OCI-LY1 (cell line): ENCODE results near the gene C2orf15.

Experiments
- EZH2 ChIP-seq: fragments of 200-600 bp; sonication (generic), shearing (Covaris generic); IDR thresholded peaks from 2 replicates; pipeline ENCODE4 v1.8.0; 2017; ENCODE audit warnings: borderline replicate concordance, mixed run types, mild to moderate bottlenecking, antibody characterized with exemption, low read length, moderate library complexity, mixed read lengths
- TF ChIP-seq, protein P1 (sequence below): fragments of 200-600 bp; sonication (generic), shearing (Covaris generic); IDR thresholded peaks from 2 replicates; pipeline ENCODE4 v1.5.1; 2017; ENCODE audit warnings: mild to moderate bottlenecking, antibody characterized with exemption, low read length, moderate library complexity, mixed read lengths

DNA sequence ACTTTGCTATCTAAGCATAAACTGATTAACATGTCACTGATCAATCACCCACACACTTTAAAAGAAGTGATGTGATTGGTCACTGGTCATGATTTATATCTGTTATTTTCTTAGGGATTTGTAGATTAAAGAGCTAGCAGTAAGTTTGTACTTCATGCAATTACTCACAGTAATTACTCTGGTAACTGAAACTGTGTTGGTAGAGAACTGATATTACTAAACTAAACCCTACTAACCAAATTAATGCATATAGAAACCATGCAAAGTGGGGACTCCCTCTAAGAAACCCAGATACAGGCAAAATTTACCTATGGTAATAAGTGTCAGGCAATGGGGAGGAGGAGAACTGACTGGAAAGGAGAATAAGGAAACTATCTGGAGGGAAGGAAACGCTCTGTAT lies 44.8 kb upstream of the C2orf15 start:
- TF ChIP-seq, protein P1, sequence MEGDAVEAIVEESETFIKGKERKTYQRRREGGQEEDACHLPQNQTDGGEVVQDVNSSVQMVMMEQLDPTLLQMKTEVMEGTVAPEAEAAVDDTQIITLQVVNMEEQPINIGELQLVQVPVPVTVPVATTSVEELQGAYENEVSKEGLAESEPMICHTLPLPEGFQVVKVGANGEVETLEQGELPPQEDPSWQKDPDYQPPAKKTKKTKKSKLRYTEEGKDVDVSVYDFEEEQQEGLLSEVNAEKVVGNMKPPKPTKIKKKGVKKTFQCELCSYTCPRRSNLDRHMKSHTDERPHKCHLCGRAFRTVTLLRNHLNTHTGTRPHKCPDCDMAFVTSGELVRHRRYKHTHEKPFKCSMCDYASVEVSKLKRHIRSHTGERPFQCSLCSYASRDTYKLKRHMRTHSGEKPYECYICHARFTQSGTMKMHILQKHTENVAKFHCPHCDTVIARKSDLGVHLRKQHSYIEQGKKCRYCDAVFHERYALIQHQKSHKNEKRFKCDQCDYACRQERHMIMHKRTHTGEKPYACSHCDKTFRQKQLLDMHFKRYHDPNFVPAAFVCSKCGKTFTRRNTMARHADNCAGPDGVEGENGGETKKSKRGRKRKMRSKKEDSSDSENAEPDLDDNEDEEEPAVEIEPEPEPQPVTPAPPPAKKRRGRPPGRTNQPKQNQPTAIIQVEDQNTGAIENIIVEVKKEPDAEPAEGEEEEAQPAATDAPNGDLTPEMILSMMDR = no peak
- no peak for TF ChIP-seq EZH2
